Right lobe of liver (tissue), 6 donors: ENCODE data around the gene RPRD2. TPM values are rescaled to one million over a fixed set of nuclear protein-coding genes. Genes with fewer than 3 reads are reported as not detected.

Source experiments
- ATAC-seq, 4 donors: fragments of 200-7000 bp; cut with Tn5 transposase; one replicate each; pipeline ENCODE4 v1.9.1; 2020; ENCODE audit warnings: mild to moderate bottlenecking in 4 of 4, moderate library complexity in 4 of 4
- DNase-seq, 3 donors: peaks; one replicate each; pipeline ENCODE4 v3.0.0-alpha.2; 2020
- H3K27ac ChIP-seq, 3 donors: fragments of 200-600 bp; one replicate each; pipeline ENCODE4 v1.8.0; 2022
- H3K27me3 ChIP-seq, 2 donors: fragments of 200-600 bp; one replicate each; pipeline ENCODE4 v1.8.0; 2022
- H3K36me3 ChIP-seq, 4 donors: fragments of 200-600 bp; sonication (generic) in 1 of 4; one replicate each; pipeline versions ENCODE4 v1.5.1 to v1.8.0; 2017 to 2022; ENCODE audit warnings: control low read depth in 1 of 4
- H3K4me1 ChIP-seq, 4 donors: fragments of 200-600 bp; sonication (generic) in 1 of 4; one replicate each; pipeline versions ENCODE4 v1.5.1 to v1.8.0; 2017 to 2022; ENCODE audit warnings: control low read depth in 1 of 4
- H3K4me3 ChIP-seq, 3 donors: fragments of 200-600 bp; one replicate each; pipeline ENCODE4 v1.8.0; 2022
- H3K9me3 ChIP-seq, 4 donors: fragments of 200-600 bp; sonication (generic) in 1 of 4; one replicate each; pipeline versions ENCODE4 v1.5.1 to v1.8.0; 2017 to 2022; ENCODE audit warnings: control low read depth in 1 of 4
- POLR2A ChIP-seq: fragments of 450-650 bp; IDR thresholded peaks from one replicate; pipeline ENCODE4 v1.6.1; 2017; ENCODE audit warnings: antibody characterized with exemption, mild to moderate bottlenecking
- WGBS: methylation state at CpG from one replicate; pipeline ENCODE4 v1.1.6; 2018; ENCODE audit warnings: low coverage, low lambda C conversion rate; ENCODE audit not compliant: insufficient coverage; ENCODE audit errors: missing lambda C conversion rate; 5-methylcytosine and 5-hydroxymethylcytosine counted together
- intact Hi-C, 2 donors: fragments of 100-400 bp; cut with DNase I; formaldehyde crosslinking; loops; one replicate each; pipeline versions ENCODE4 v1.11.2 to v1.14.1; 2022
- total RNA-seq, 6 experiments: library from RNA; depleted of rRNA in 2 of 6; stranded (reverse); fragments of >200 nt in 2 of 6; fragmentation: NEBNext Ultra II Directional in 3 of 6; extraction: Animal tissue kit (Norgen Biotek cat#: 25700) in 3 of 6; gene quantifications; one replicate each; pipeline versions ENCODE4 v1.1.0 to v1.2.4, GENCODE V29; 2016 to 2023
- TF ChIP-seq, protein P1 (sequence below), 4 donors: fragments of 200-600 bp in 3 of 4; fragments of 450-650 bp in 1 of 4; IDR thresholded peaks; one replicate each; pipeline versions ENCODE4 v1.5.1 to v1.8.0; 2016 to 2022; ENCODE audit warnings: antibody characterized with exemption in 4 of 4, mild to moderate bottlenecking in 2 of 4
- donor health status: DM: no; HTN: yes; CAD: no.
- donor health status: DM: no; HTN: no; CAD: no.
- donor health status: DM: no; HTN: no; CAD: no.
- donor health status: DM: no; HTN: yes; CAD: no.
- donor health status: DM: no; HTN: yes; CAD: no.

RPRD2 gene
- total RNA-seq, 6 experiments from 2014 or later: 8.9 to 17.5 (median 11.0) TPM

DNA sequence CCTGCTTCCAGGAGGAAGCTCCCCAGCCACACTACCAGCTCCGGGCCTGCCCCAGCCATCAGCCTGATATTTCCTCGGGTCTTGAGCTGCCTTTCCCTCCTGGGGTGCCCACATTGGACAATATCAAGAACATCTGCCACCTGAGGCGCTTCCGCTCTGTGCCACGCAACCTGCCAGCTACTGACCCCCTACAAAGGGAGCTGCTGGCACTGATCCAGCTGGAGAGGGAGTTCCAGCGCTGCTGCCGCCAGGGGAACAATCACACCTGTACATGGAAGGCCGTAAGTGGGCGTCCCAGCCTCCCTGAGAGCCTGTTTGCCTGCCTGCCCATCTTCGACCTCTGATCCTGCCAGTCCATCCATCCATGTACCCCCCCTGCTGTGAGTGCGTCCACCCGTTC, 147.6 kb downstream of the RPRD2 start:
- 74% methylated on average over 3 of the region's 12 CpGs for WGBS
- H3K4me1 ChIP-seq: peaks cover 0 to 7% (median 3%) of the 10 kb centered on the region in 4 donors
- no peak overlapping the region for H3K4me3 ChIP-seq
- DNase-seq (peak in 1 of 3 donors; percentile 50), ATAC-seq (no peak)
- no peak overlapping the region for H3K27ac ChIP-seq
- peaks cover 0 to 3% (median 0%) of the 10 kb centered on the region in 4 donors for H3K36me3 ChIP-seq
- H3K27me3 ChIP-seq: no peaks in the 10 kb centered on the region
- TF ChIP-seq POLR2A: no peak
- TF ChIP-seq, protein P1, sequence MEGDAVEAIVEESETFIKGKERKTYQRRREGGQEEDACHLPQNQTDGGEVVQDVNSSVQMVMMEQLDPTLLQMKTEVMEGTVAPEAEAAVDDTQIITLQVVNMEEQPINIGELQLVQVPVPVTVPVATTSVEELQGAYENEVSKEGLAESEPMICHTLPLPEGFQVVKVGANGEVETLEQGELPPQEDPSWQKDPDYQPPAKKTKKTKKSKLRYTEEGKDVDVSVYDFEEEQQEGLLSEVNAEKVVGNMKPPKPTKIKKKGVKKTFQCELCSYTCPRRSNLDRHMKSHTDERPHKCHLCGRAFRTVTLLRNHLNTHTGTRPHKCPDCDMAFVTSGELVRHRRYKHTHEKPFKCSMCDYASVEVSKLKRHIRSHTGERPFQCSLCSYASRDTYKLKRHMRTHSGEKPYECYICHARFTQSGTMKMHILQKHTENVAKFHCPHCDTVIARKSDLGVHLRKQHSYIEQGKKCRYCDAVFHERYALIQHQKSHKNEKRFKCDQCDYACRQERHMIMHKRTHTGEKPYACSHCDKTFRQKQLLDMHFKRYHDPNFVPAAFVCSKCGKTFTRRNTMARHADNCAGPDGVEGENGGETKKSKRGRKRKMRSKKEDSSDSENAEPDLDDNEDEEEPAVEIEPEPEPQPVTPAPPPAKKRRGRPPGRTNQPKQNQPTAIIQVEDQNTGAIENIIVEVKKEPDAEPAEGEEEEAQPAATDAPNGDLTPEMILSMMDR (IDR thresholded peaks at IDR 0.05): no peak
- no peaks in the 10 kb centered on the region for H3K9me3 ChIP-seq
- intact Hi-C loops: loop anchor here in 1 of 2 donors (10.0 kb wide), 1 partner anchor 47 kb away; no protein-coding TSS in a partner anchor

DNA sequence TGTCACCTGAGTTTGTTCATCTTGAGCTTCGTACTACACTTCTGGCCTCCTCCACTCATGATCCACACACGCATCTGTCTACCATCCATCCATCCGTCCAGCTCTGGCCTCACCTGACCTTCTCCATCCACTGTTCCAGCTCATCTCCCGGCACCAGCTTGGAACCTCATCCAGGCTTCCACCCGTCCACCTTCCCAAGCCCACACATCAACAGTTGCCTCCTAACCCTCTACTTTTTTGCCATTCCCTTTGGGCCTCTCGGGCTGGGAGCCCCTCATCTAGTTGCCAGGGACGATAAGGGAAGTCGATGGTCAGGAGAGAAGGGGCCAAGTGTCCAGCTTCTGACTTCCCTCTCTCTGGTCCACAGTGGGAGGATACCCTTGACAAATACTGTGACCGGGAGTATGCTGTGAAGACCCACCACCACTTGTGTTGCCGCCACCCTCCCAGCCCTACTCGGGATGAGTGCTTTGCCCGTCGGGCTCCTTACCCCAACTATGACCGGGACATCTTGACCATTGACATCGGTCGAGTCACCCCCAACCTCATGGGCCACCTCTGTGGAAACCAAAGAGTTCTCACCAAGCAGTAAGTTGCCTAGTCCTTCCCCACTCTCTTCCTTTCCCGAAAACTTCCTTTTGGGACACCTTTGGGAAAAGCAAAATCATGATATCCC, 148.2 kb downstream of the RPRD2 start:
- 65% methylated on average over 7 of the region's 17 CpGs for WGBS
- no peak for TF ChIP-seq POLR2A
- TF ChIP-seq, protein P1 (IDR thresholded peaks at IDR 0.05): no peak
- H3K4me3 ChIP-seq: no peak overlapping the region
- peaks cover 0 to 10% (median 5%) of the 10 kb centered on the region in 4 donors for H3K4me1 ChIP-seq
- intact Hi-C loops: loop anchor here in 1 of 2 donors (10.0 kb wide), 1 partner anchor 47 kb away; no protein-coding TSS in a partner anchor
- peaks cover 0 to 3% (median 0%) of the 10 kb centered on the region in 4 donors for H3K36me3 ChIP-seq
- ATAC-seq (no peak), DNase-seq (peak in 1 of 3 donors; percentile 31)
- no peak overlapping the region for H3K27ac ChIP-seq
- H3K9me3 ChIP-seq: no peaks in the 10 kb centered on the region
- H3K27me3 ChIP-seq: no peaks in the 10 kb centered on the region

DNA sequence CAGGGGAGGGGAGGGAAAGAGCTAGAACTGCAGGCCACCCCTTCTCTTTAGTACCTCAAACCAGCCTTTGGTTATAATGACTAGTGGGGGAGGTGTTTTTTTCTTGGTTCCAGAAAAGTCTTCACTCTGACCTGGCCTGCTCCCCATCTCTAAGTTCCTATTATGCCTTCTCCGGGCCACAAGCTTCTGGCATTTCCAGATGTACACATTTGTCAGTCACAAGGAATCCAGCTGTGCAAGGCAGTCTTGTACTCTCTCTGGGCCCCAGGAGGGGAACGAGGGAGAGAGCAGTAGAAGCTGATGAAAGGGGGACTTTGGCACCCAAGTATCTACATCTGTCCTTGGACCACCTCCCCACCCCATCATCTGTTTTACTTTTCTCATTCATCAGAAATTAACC, 148.9 kb downstream of the RPRD2 start:
- TF ChIP-seq, protein P1 (IDR thresholded peaks at IDR 0.05): no peak
- no peak for TF ChIP-seq POLR2A
- Histone ChIP-seq H3K4me1 (peaks cover 0 to 13% (median 5%) of the 10 kb centered on the region in 4 donors), H3K4me3 (no peak overlapping the region), H3K36me3 (peaks cover 0 to 3% (median 0%) of the 10 kb centered on the region in 4 donors), H3K9me3 (no peaks in the 10 kb centered on the region), H3K27ac (no peak overlapping the region), H3K27me3 (no peaks in the 10 kb centered on the region)
- 76% methylated on average over 2 of the region's 2 CpGs for WGBS
- intact Hi-C loops: loop anchor here in 1 of 2 donors (10.0 kb wide), 1 partner anchor 48 kb away; no protein-coding TSS in a partner anchor
- no peak for ATAC-seq
- DNase-seq: peak in 1 of 3 donors; percentile 2

DNA sequence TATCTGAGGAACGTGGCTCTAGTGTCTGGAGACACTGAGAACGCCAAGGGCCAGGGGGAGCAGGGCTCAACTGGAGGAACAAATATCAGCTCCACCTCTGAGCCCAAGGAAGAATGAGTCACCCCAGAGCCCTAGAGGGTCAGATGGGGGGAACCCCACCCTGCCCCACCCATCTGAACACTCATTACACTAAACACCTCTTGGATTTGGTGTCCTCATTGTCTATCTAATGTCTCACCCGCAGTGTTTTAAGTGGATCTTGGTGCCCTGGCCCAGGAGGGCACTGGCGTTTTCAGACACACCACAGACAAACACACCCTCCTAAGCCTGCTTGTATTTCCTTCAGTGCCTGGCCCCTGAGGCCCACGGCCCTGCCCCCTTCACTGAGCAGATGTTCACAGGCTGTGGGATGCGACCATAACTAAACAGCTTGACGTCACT, 149.4 kb downstream of the RPRD2 start:
- DNase-seq (peak in 1 of 3 donors; percentile 10), ATAC-seq (no peak)
- H3K9me3 ChIP-seq: no peaks in the 10 kb centered on the region
- TF ChIP-seq, protein P1 (IDR thresholded peaks at IDR 0.05): no peak
- TF ChIP-seq POLR2A: no peak
- no peaks in the 10 kb centered on the region for H3K27me3 ChIP-seq
- H3K27ac ChIP-seq: no peak overlapping the region
- WGBS: 86% methylated on average over 7 of the region's 7 CpGs
- peaks cover 0 to 3% (median 0%) of the 10 kb centered on the region in 4 donors for H3K36me3 ChIP-seq
- intact Hi-C loops: loop anchor here in 1 of 2 donors (10.0 kb wide), 1 partner anchor 49 kb away; no protein-coding TSS in a partner anchor
- no peak overlapping the region for H3K4me3 ChIP-seq
- peaks cover 0 to 13% (median 5%) of the 10 kb centered on the region in 4 donors for H3K4me1 ChIP-seq
